CD4-positive, alpha-beta T cell (primary cell): ENCODE results near the gene OR8A1. TPM values are rescaled to one million over a fixed set of nuclear protein-coding genes. Genes with fewer than 3 reads are reported as not detected.

ENCODE experiments used
- ATAC-seq: fragments of 200-7000 bp; cut with Tn5 transposase; one replicate; pipeline ENCODE4 v1.10.0; 2022; ENCODE audit warnings: mild to moderate bottlenecking; ENCODE audit not compliant: poor library complexity
- CTCF ChIA-PET: fragments of 350-600 bp; sonication (Branson Sonifier 250); formaldehyde crosslinking; loops from one replicate; lab custom pipeline; 2021; ENCODE audit warnings: antibody characterized with exemption, inconsistent platforms; lab: Charles Lee
- POLR2A ChIA-PET: fragments of 350-600 bp; sonication (Branson Sonifier 250); formaldehyde crosslinking; loops from one replicate; lab custom pipeline; 2021; ENCODE audit warnings: antibody characterized with exemption, inconsistent platforms; lab: Charles Lee
- DNase-seq, 14 experiments: peaks; one replicate each; pipeline ENCODE4 v3.0.0-alpha.2; 2013 to 2020; ENCODE audit warnings: mixed read lengths in 2 of 14
- H3K27ac ChIP-seq, 2 donors: one replicate each; pipeline versions ENCODE4 v1.5.1 to v1.7.0; 2013; ENCODE audit warnings: low read length in 2 of 2, low read depth in 1 of 2, mild to moderate bottlenecking in 1 of 2
- H3K27me3 ChIP-seq, 2 experiments: 1 replicate in 1 of 2; 2 replicates in 1 of 2; pipeline versions ENCODE4 v1.6.1 to v1.7.0; 2013; ENCODE audit warnings: low read length in 2 of 2, control low read depth in 1 of 2, mild to moderate bottlenecking in 1 of 2, moderate library complexity in 1 of 2; ENCODE audit not compliant: insufficient read depth in 2 of 2, control insufficient read depth in 1 of 2
- H3K36me3 ChIP-seq: one replicate; pipeline ENCODE4 v1.6.1; 2013; ENCODE audit warnings: low read length, control low read depth; ENCODE audit not compliant: insufficient read depth
- H3K4me1 ChIP-seq: one replicate; pipeline ENCODE4 v1.6.1; 2013; ENCODE audit warnings: low read length, control low read depth; ENCODE audit not compliant: insufficient read depth
- H3K4me3 ChIP-seq: one replicate; pipeline ENCODE4 v1.5.1; 2013; ENCODE audit warnings: mild to moderate bottlenecking, low read length, moderate library complexity
- H3K9me3 ChIP-seq, 2 experiments: 1 replicate in 1 of 2; 2 replicates in 1 of 2; pipeline versions ENCODE4 v1.6.1 to v1.7.0; 2013; ENCODE audit warnings: low read length in 2 of 2, mild to moderate bottlenecking in 2 of 2, control low read depth in 1 of 2, moderate library complexity in 1 of 2; ENCODE audit not compliant: control insufficient read depth in 1 of 2, insufficient read depth in 1 of 2
- H3K27ac Mint-ChIP-seq: one replicate; pipeline ENCODE4 v1.8.0; 2020; ENCODE audit warnings: mixed read lengths
- H3K27me3 Mint-ChIP-seq: one replicate; pipeline ENCODE4 v1.8.0; 2021; ENCODE audit warnings: mixed read lengths
- H3K36me3 Mint-ChIP-seq: one replicate; pipeline ENCODE4 v1.8.0; 2021; ENCODE audit warnings: low read depth, mixed read lengths
- H3K4me1 Mint-ChIP-seq: one replicate; pipeline ENCODE4 v1.8.0; 2021; ENCODE audit warnings: low read depth, mixed read lengths
- H3K4me3 Mint-ChIP-seq: one replicate; pipeline ENCODE4 v1.8.0; 2020; ENCODE audit warnings: mild to moderate bottlenecking, mixed read lengths
- H3K9me3 Mint-ChIP-seq: one replicate; pipeline ENCODE4 v1.8.0; 2020; ENCODE audit warnings: mixed read lengths
- CTCF ChIP-seq: fragments of 200-600 bp; IDR thresholded peaks from one replicate; pipeline ENCODE4 v1.8.0; 2022; ENCODE audit warnings: antibody characterized with exemption, mild to moderate bottlenecking
- intact Hi-C, 2 experiments: fragments of 100-400 bp; cut with DNase I in 1 of 2; cut with micrococcal nuclease in 1 of 2; formaldehyde crosslinking; loops; one replicate each; pipeline versions ENCODE4 v1.15.1 to v1.9.0; 2023 to 2025; cut with DNase I, micrococcal nuclease
- polyA plus RNA-seq, 2 donors: library from polyadenylated mRNA; unstranded; fragments of 120-200 nt; gene quantifications; one replicate each; pipeline ENCODE4 v1.2.1, GENCODE V29; 2013
- total RNA-seq, 174 experiments: library from RNA in 2 of 174; stranded (reverse) in 2 of 174; gene quantifications; one replicate each; pipeline ENCODE4 v1.2.3 and lab custom pipeline; 2021 to 2026

Gene OR8A1
- not detected for total RNA-seq
- polyA plus RNA-seq (2013, experiment 1 of 2) = not detected
- polyA plus RNA-seq (2013, experiment 2 of 2) = not detected
- total RNA-seq (lab: John Stamatoyannopoulos, UW) = 0 to 0.15 (median 0) reads per million in 172 experiments

- ATAC-seq (no peak), DNase-seq (no peak)
- Histone ChIP-seq H3K4me3 (no peak within 1 kb of the TSS), H3K27ac (no peak within 1 kb of the TSS), H3K4me1 (no peaks in the 10 kb centered on the region), H3K9me3 (no peaks in the 10 kb centered on the region), H3K27me3 (peaks cover 0 to 3% of the 10 kb centered on the region in 2 experiments), H3K36me3 (no peaks in the 10 kb centered on the region)
- Mint-ChIP-seq H3K4me3 (no peak within 1 kb of the TSS), H3K27ac (no peak within 1 kb of the TSS), H3K4me1 (no peaks in the 10 kb centered on the region), H3K36me3 (no peaks in the 10 kb centered on the region), H3K9me3 (no peaks in the 10 kb centered on the region), H3K27me3 (peaks cover 66% of the 10 kb centered on the region)
- intact Hi-C loops = no loop called here
- TF ChIP-seq CTCF = no peak
- ChIA-PET POLR2A (no interaction called here), CTCF (interaction anchor here (1.6 kb wide), 1 partner anchor 16 kb away, joined by 5 read pairs; no protein-coding TSS in a partner anchor)
Measured at GRCh38 chr11:124569697-124570096, at the start of gene OR8A1. TSS of gene OR8A1 (plus strand) at chr11:124569997. CDS start at chr11:124570120, 123 bp downstream.

- Histone ChIP-seq H3K9me3 (peaks cover 0 to 4% of the 10 kb centered on the region in 2 experiments), H3K4me1 (no peaks in the 10 kb centered on the region), H3K4me3 (no peak overlapping the region), H3K27ac (no peak overlapping the region), H3K27me3 (no peaks in the 10 kb centered on the region), H3K36me3 (no peaks in the 10 kb centered on the region)
- TF ChIP-seq CTCF = no peak
- no peak overlapping the region for H3K27ac Mint-ChIP-seq
- ChIA-PET CTCF (no interaction called here), POLR2A (no interaction called here)
- DNase-seq (no peak), ATAC-seq (no peak)
- H3K36me3 Mint-ChIP-seq = no peaks in the 10 kb centered on the region
- H3K4me1 Mint-ChIP-seq = no peaks in the 10 kb centered on the region
- intact Hi-C loops = no loop called here
- H3K27me3 Mint-ChIP-seq = peaks cover 3% of the 10 kb centered on the region
- H3K9me3 Mint-ChIP-seq = no peaks in the 10 kb centered on the region
- H3K4me3 Mint-ChIP-seq = no peak overlapping the region
Measured at GRCh38 chr11:124520550-124520854, 49.3 kb upstream of the OR8A1 start.

GRCh38 chr11:124533626-124534025 is 36.2 kb upstream of the OR8A1 start:
- ChIA-PET POLR2A (no interaction called here), CTCF (no interaction called here)
- Mint-ChIP-seq H3K9me3 (peaks cover 4% of the 10 kb centered on the region), H3K36me3 (no peaks in the 10 kb centered on the region), H3K27ac (no peak overlapping the region), H3K27me3 (peaks cover 60% of the 10 kb centered on the region), H3K4me3 (no peak overlapping the region), H3K4me1 (no peaks in the 10 kb centered on the region)
- no peaks in the 10 kb centered on the region for H3K9me3 ChIP-seq
- H3K4me3 ChIP-seq = no peak overlapping the region
- intact Hi-C loops = no loop called here
- no peak for TF ChIP-seq CTCF
- no peak for ATAC-seq
- no peaks in the 10 kb centered on the region for H3K36me3 ChIP-seq
- H3K27ac ChIP-seq = no peak overlapping the region
- DNase-seq = no peak
- H3K4me1 ChIP-seq = no peaks in the 10 kb centered on the region
- H3K27me3 ChIP-seq = peaks cover 4 to 7% of the 10 kb centered on the region in 2 experiments
